Activated gamma-delta T cell treated with Interleukin-2 at 50 U/mL for 16 hours (primary cell): ENCODE measurements around the gene ADGRG3.
A peak's percentile ranks its signal among the peaks of the same experiment; 100 is the strongest.

Experiments used
- DNase-seq: peaks from one replicate; pipeline ENCODE4 v3.0.0-alpha.2; 2020

The ADGRG3 gene

DNA sequence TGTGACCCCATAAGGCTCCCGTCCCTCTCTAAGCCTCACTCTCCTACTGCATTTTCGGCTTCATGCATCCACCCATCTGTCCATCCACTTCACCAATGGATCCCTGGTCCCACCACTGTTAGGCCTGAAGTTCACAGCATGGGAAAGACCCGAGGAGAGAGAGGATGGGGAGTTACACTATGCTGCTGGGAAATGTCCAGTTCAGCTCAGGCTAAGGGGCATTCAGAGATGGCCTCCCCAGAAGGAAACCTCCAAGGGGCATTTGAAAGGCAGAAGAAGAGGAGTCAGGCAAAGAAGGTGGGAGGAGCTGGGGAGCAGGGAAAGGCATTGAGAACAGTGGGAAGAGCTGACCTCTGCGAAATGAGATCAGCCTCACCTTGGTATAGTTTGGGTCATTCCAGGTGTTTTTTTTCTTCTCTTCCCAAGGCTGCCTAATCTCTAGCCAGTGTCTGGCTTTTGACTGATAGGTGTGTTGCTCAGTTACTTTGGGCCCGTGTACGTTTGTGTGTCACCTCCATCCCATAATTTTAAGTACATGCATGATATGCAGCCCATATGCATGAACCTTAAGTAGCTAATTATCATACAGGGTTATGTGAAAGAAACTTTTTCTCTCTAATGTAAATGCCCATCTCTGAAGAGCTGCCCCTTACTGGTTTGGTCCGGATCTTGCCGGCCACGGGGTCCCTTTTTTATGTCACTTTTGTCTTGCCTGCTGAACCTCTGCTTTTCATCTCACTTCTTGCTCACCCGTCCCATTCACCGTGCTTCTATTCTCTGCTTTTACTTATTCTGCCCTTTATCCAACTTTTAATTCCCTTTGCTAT lies 14.9 kb downstream of the ADGRG3 start:
- DNase-seq: no peak

DNA sequence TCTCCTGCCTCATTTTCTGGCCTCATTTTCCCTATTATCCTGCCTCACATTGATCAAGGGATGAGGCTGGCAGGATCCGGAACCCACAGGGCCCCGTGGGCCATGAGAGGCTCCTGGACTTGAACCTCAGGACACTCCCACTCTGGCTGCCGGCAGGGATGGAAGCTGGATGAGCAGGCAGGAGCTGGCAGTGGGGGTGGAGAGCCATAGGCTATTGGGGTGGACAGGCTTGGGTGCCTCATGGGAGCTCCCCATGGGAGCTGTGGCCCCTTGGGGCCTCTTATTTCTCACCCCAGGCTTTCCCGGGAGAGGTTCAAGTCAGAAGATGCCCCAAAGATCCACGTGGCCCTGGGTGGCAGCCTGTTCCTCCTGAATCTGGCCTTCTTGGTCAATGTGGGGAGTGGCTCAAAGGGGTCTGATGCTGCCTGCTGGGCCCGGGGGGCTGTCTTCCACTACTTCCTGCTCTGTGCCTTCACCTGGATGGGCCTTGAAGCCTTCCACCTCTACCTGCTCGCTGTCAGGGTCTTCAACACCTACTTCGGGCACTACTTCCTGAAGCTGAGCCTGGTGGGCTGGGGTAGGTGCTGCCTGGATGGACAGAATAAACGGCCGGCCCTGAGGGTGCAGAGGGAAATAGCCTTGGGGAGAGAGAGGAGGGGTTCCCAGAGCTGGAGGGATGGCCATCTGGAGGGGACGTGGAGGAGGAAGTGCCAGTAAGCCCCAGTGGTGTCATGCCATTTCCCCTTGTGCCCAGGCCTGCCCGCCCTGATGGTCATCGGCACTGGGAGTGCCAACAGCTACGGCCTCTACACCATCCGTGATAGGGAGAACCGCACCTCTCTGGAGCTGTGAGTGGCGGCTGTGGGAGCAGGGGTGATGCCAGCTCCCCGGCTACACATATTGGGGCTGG lies 15.8 kb downstream of the ADGRG3 start:
- DNase-seq: no peak

DNA sequence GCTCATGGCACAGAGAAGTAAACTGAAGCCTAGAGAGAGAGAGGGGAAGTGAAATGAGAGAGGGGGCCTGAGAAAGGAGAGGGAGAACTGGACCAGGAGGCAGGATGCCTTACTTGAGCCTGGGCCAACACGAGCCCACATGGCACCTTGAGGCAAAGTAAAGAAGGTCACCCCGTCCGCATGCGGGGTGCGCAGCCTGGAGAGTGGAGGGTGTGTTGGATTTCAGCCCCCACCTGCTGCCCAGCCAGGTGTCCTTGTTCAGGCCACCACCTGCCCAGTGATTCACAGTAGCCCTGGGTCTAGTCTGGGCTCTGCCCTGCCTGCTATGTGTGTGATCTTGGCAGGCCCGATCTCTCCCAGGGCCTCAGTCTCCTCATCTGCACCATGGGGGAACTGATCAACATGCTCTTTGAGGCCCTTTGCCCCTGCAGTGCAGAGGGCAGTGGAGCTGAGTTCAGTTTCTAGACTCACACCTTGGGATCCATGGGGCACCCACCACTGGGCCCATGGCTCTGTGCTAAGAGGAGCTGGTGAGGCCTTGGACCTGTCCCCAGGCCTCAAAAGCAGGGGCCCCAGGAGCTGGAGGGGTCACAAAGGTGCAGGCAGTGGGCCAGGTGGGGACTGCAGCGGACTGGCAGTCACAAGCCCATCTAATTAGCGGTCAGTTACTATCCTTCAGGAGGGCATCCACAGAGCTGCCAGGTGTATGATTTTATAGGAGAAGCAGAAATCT lies 16.7 kb downstream of the ADGRG3 start:
- DNase-seq: no peak

DNA sequence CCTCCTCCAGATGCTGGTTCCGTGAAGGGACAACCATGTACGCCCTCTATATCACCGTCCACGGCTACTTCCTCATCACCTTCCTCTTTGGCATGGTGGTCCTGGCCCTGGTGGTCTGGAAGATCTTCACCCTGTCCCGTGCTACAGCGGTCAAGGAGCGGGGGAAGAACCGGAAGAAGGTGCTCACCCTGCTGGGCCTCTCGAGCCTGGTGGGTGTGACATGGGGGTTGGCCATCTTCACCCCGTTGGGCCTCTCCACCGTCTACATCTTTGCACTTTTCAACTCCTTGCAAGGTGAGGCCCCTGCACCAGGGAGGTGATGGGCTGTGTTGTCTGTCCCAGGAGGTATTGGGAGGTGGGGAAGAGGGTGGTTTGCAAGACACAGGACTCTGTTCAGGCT lies 17.5 kb downstream of the ADGRG3 start:
- no peak for DNase-seq

DNA sequence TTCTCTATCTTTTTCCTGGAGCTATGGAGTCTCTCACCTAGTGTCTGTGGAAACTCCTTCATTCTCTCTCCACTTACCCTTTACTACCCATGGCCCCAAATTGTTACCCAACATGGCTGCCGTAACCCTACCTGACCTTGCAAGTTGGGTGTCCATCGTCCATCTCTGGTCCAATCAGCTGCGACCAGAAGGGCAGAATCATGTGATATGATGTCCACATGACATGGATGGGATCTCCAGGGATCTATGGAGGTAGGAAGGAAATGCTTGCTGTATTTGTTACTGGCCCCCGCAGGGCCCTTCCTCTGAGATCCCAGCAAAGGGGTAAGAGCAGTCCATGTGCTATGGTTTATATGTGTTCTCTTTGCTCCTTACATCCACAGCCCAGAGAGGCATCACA lies 18.5 kb downstream of the ADGRG3 start:
- no peak for DNase-seq

DNA sequence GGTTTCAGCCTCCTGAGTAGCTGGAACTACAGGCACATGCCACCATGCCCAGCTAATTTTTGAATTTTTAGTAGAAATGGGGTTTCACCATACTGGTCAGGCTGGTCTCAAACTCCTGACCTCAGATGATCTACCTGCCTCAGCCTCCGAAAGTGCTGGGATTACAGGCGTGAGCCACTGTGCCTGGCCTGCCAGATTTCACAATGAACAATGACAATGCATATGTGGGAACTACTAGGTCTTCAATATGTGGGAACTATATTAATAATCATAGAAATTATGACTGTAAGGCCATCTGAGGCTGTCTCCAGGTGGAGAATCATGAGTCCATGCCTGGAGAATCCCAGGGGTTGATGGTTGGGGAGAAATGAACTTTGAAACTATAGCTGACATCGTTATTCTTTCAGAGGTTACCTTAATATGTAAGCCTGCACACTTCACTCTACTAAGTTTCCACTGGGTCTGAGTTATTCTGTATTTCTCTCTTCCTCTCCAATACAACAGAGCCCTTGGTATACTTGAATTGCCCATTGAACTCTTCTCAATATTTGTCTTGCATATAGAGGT lies 19.3 kb downstream of the ADGRG3 start:
- no peak for DNase-seq

DNA sequence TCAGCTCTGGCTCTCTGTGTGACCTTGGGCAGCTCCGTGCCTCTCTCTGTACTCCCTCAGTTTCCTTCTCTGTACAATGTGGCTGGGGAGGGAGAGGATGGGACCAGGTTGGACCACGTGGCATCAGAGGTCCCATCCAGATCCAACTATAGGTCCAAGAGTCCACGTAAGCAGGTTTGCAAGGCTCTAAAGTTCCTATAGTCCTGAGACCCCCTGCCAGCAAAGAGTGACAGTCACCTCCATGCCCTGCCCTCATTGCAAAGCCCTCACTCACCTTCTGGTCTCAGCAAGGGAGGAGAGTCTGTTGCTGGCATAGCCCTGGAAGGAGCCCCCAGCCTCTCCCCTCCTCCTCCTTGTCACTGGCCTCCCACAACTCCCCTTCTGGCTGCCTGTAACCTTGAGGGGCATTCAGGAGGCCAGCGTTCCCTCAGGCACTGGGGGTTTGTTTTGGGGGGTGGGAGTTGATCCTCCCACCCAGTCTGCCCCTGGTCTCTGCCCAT lies 20.4 kb downstream of the ADGRG3 start:
- DNase-seq: no peak

GRCh38 chr16:57688987-57689761 lies 21.1 kb downstream of the ADGRG3 start:
- no peak for DNase-seq

DNA sequence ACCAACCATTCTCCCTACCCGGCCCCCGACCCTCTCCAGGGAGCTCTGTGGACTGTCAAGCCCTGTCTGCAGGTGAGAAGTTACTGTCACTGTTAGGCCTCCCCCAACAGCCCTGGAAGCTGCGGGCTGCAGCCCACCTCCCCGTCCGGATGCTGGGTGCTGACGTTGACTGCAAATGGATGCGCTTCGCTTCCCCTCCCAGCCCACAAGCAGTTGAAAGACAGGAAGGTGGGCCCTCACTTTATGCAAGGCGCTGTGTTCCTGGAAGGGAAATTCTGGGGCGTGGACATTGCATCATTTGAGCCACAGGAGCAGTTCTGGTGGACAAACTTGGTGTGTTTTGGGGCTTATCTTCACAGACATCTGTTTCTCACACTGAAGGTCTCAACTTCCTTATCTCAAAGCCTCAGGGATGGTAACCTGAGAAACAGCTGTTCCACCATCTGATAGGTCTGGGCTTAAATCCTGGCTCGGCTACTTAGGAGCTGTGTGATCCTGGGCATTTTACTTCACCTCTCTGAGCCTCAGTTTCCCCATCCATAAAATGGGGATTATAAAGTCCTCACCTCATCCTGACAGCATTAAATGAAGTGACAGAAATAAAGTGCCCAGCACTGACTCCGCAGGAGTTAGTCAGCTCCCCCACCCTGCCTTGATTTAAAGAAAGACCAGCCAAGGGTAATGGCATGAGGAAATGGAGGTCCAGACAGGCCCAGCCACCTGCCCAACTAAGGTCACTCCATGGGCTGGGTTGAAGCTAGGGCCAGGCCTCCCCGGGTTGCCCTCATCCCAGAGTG lies 21.9 kb downstream of the ADGRG3 start:
- DNase-seq: peak; percentile 48

DNA sequence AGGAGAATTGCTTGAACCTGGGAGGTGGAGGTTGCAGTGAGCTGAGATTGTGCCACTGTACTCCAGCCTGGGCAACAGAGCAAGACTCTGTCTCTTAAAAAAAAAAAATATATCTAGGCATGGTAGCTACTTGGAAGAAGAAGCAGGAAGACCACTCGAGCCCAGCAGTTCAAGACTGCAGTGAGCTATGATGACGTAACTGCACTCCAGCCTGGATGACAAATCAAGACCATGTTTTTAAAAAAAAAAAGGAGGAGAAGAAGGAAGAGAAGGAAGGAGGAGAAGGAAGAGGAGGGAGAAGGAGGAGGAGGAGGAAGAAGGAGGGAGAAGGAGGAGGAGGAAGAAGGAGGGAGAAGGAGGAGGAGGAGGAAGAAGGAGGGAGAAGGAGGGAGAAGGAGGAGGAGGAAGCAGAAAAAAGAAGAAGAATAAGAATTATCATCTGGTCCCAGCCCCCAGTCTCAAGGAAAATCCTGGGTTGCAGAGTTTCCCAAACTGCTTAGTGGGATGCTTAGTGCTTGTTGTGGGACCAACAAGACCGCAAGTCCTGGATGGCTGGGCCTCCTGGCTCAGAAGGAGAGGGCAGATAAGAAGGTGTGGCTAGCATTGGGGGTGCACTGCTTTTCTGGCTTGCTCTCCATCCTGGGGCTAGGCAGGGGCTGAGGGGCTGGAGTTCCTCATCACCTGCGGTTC lies 22.8 kb downstream of the ADGRG3 start:
- no peak for DNase-seq

DNA sequence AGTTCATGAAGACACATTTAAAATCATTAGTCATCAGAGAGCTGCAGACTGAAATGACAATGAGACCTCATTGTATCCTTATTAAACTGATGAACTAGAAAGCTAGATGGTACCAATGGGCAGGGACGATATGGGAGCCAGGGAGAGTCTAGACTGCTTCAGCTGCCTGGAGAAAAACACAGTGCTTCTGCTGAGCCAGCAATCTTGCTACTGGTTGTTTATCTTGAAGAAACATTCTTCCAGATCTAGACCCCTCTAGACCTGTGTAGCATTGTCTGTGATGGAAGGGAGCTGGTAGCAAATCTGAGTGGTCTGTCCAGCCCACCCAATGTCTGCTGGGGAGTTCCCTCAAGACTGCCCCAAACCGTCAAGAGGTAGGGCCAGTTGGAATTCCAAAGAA lies 24.5 kb downstream of the ADGRG3 start:
- no peak for DNase-seq

DNA sequence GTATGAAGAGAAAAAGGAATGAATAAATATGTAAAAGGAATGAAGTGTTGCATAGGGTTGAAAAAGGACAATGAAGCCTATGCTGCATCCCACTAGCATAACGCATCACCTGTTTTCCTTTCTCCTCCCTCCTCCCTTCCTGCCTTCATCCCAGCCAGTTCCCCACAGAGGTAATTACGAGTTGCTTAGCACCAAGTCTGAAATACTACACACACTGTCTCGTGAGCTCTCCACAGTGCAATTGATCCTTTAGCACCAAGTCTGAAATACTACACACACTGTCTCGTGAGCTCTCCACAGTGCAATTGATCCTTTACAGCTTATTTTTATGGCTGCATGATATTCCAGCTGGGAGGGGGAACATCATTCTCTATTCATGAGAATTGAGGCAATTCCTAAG lies 25.4 kb downstream of the ADGRG3 start:
- DNase-seq: no peak

- no peak for DNase-seq
Observed at GRCh38 chr16:57694231-57694724, 26.2 kb downstream of the ADGRG3 start.

GRCh38 chr16:57694725-57695679 lies 26.9 kb downstream of the ADGRG3 start, which contains the start of gene DRC7:
DRC7 (plus strand) TSS chr16:57694806; CDS start chr16:57697950, 3,144 bp downstream.
- DNase-seq: no peak

- no peak for DNase-seq
Observed at GRCh38 chr16:57695680-57696069, 27.6 kb downstream of the ADGRG3 start.

DNA sequence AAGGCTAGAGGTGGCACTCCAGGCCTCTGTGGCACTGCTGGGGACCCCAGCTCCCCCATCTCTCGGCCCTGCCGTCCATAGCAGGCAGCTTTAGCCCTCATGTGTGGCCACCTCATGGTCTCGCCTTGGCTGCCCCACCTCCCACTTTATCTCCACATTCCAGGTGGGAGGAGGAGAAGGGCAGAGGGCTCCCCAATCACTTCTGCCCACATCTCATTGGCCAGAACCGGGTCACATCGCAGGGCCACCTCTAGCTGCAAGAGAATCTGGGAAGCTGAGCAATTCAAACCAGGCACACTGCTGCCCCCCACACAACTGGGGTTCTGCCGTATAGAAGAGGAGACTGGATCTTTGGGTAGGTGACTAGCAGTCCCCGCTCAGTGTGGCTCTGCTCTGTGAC lies 28.1 kb downstream of the ADGRG3 start:
- no peak for DNase-seq

GRCh38 chr16:57697896-57698537 lies 29.9 kb downstream of the ADGRG3 start:
- DNase-seq: no peak

GRCh38 chr16:57698812-57699405 lies 30.8 kb downstream of the ADGRG3 start:
- no peak for DNase-seq
